Gastroesophageal sphincter (tissue), 4 donors: ENCODE data around the gene PPP3CA. TPM values are rescaled to one million over a fixed set of nuclear protein-coding genes. Genes with fewer than 3 reads are reported as not detected.

Experiments used
- ATAC-seq: fragments of 150-250 bp; one replicate; pipeline ENCODE4 v1.9.1; 2016; ENCODE audit warnings: mild to moderate bottlenecking, moderate library complexity
- H3K27ac ChIP-seq, 4 donors: fragments of 200-600 bp; sonication (generic) in 3 of 4; 1 replicate in 3 of 4; 2 replicates in 1 of 4; pipeline ENCODE4 v1.5.1; 2016 to 2019
- H3K27me3 ChIP-seq: fragments of 200-600 bp; sonication (generic); one replicate; pipeline ENCODE4 v1.5.1; 2019
- H3K36me3 ChIP-seq, 2 donors: fragments of 200-600 bp; sonication (generic); one replicate each; pipeline ENCODE4 v1.5.1; 2019; ENCODE audit warnings: control low read depth in 1 of 2
- H3K4me1 ChIP-seq, 3 donors: fragments of 200-600 bp; sonication (generic); 1 replicate in 2 of 3; 2 replicates in 1 of 3; pipeline ENCODE4 v1.5.1; 2016 to 2019; ENCODE audit warnings: control low read depth in 2 of 3
- H3K4me3 ChIP-seq, 2 donors: fragments of 200-600 bp; sonication (generic); one replicate each; pipeline ENCODE4 v1.5.1; 2019; ENCODE audit warnings: mild to moderate bottlenecking in 1 of 2, moderate library complexity in 1 of 2
- H3K9me3 ChIP-seq, 3 donors: fragments of 200-600 bp; sonication (generic); one replicate each; pipeline ENCODE4 v1.5.1; 2017 to 2019; ENCODE audit warnings: control low read depth in 2 of 3
- CTCF ChIP-seq, 4 experiments: fragments of 200-600 bp in 2 of 4; fragments of 450-650 bp in 2 of 4; sonication (generic) in 1 of 4; IDR thresholded peaks; one replicate each; pipeline ENCODE4 v1.5.1; 2017 to 2019; ENCODE audit warnings: antibody characterized with exemption in 4 of 4, mild to moderate bottlenecking in 2 of 4, moderate library complexity in 2 of 4
- EP300 ChIP-seq: sonication (generic); formaldehyde crosslinking; IDR thresholded peaks from one replicate; pipeline ENCODE4 v1.6.1; 2017; ENCODE audit warnings: antibody characterized with exemption, mild to moderate bottlenecking
- POLR2A ChIP-seq, 2 donors: fragments of 450-650 bp; IDR thresholded peaks; one replicate each; pipeline ENCODE4 v1.6.1; 2017; ENCODE audit warnings: antibody characterized with exemption in 2 of 2, mild to moderate bottlenecking in 2 of 2, moderate library complexity in 1 of 2
- POLR2AphosphoS5 ChIP-seq: sonication (generic); formaldehyde crosslinking; IDR thresholded peaks from one replicate; pipeline ENCODE4 v1.6.1; 2017; ENCODE audit warnings: antibody characterized with exemption
- WGBS, 2 donors: methylation state at CpG; one replicate each; pipeline ENCODE4 v1.1.5; 2018; ENCODE audit warnings: low coverage in 1 of 2; 5-methylcytosine and 5-hydroxymethylcytosine counted together
- total RNA-seq, 4 donors: library from RNA; depleted of rRNA; stranded (reverse); fragments of >200 nt; gene quantifications; one replicate each; pipeline ENCODE4 v1.1.0, GENCODE V29; 2016

The PPP3CA gene
- total RNA-seq, 4 donors from 2014 or later: 21.1 to 29.2 (median 24.8) TPM

GRCh38 chr4:101232074-101232776 lies 115.1 kb downstream of the PPP3CA start:
- TF ChIP-seq POLR2AphosphoS5 (peak; percentile 81), POLR2A (IDR thresholded peaks at IDR 0.05) (no peak)
- Histone ChIP-seq H3K4me3 (no peak overlapping the region), H3K27me3 (no peaks in the 10 kb centered on the region), H3K4me1 (peaks cover 0 to 18% (median 6%) of the 10 kb centered on the region in 3 donors), H3K36me3 (no peaks in the 10 kb centered on the region), H3K9me3 (no peaks in the 10 kb centered on the region), H3K27ac (no peak overlapping the region)
- peak; percentile 67 for ATAC-seq
- WGBS, 2 donors: 0 to 20% methylated on average over 1 of the region's 1 CpG

- Histone ChIP-seq H3K4me3 (no peak overlapping the region), H3K27ac (no peak overlapping the region), H3K36me3 (no peaks in the 10 kb centered on the region), H3K9me3 (no peaks in the 10 kb centered on the region), H3K4me1 (peaks cover 0 to 18% (median 6%) of the 10 kb centered on the region in 3 donors), H3K27me3 (no peaks in the 10 kb centered on the region)
- WGBS, 2 donors: 74 to 84% methylated on average over 3 of the region's 3 CpGs
- TF ChIP-seq POLR2AphosphoS5: no peak
- TF ChIP-seq CTCF (IDR thresholded peaks at IDR 0.05): no peak
- no peak for TF ChIP-seq POLR2A (IDR thresholded peaks at IDR 0.05)
- no peak for TF ChIP-seq EP300
- no peak for ATAC-seq
Observed at GRCh38 chr4:101230801-101231426, 116.4 kb downstream of the PPP3CA start.

GRCh38 chr4:101229116-101229515 lies 118.2 kb downstream of the PPP3CA start:
- WGBS, 2 donors: 90 to 93% methylated on average over 2 of the region's 2 CpGs
- Histone ChIP-seq H3K36me3 (no peaks in the 10 kb centered on the region), H3K27ac (no peak overlapping the region), H3K9me3 (no peaks in the 10 kb centered on the region), H3K4me3 (no peak overlapping the region), H3K4me1 (peaks cover under 1 to 25% (median 6%) of the 10 kb centered on the region in 3 donors), H3K27me3 (no peaks in the 10 kb centered on the region)
- TF ChIP-seq EP300: no peak
- no peak for TF ChIP-seq POLR2AphosphoS5
- no peak for TF ChIP-seq POLR2A (IDR thresholded peaks at IDR 0.05)
- no peak for TF ChIP-seq CTCF (IDR thresholded peaks at IDR 0.05)
- ATAC-seq: no peak

GRCh38 chr4:101227715-101228114 lies 119.6 kb downstream of the PPP3CA start:
- Histone ChIP-seq H3K36me3 (no peaks in the 10 kb centered on the region), H3K4me1 (peaks cover 6 to 39% (median 8%) of the 10 kb centered on the region in 3 donors), H3K9me3 (no peaks in the 10 kb centered on the region), H3K4me3 (no peak overlapping the region), H3K27ac (no peak overlapping the region), H3K27me3 (no peaks in the 10 kb centered on the region)
- no peak for ATAC-seq
- no peak for TF ChIP-seq POLR2A (IDR thresholded peaks at IDR 0.05)
- TF ChIP-seq EP300: no peak
- TF ChIP-seq CTCF (IDR thresholded peaks at IDR 0.05): no peak
- no peak for TF ChIP-seq POLR2AphosphoS5

GRCh38 chr4:101224358-101225218 lies 122.7 kb downstream of the PPP3CA start:
- no peak overlapping the region for H3K27ac ChIP-seq
- no peak overlapping the region for H3K4me3 ChIP-seq
- TF ChIP-seq CTCF (IDR thresholded peaks at IDR 0.05) (no peak), EP300 (no peak), POLR2A (IDR thresholded peaks at IDR 0.05) (no peak), POLR2AphosphoS5 (no peak)
- H3K27me3 ChIP-seq: no peaks in the 10 kb centered on the region
- H3K4me1 ChIP-seq: peaks cover 3 to 29% (median 6%) of the 10 kb centered on the region in 3 donors
- no peak for ATAC-seq
- no peaks in the 10 kb centered on the region for H3K36me3 ChIP-seq
- WGBS, 2 donors: 76 to 84% methylated on average over 3 to 4 of the region's 4 CpGs
- no peaks in the 10 kb centered on the region for H3K9me3 ChIP-seq
